Measurements from ENCODE around the gene PYCR2.

- no peak for TF ChIP-seq TP53 (CRISPR knock-in tag; IDR thresholded peaks at IDR 0.05)
- no peak for TF ChIP-seq REST (IDR thresholded peaks at IDR 0.05)
- TF ChIP-seq USF2 (IDR thresholded peaks at IDR 0.05) = no peak
- no peak for TF ChIP-seq EP300 (IDR thresholded peaks at IDR 0.05)
- no peak for TF ChIP-seq POLR2A (IDR thresholded peaks at IDR 0.05; ENCODE audit: low read length)
- no peak for TF ChIP-seq CTCF (IDR thresholded peaks at IDR 0.05)
- no peak for TF ChIP-seq MYC (IDR thresholded peaks at IDR 0.05; ENCODE audit: borderline replicate concordance, low read length)
- no peak for TF ChIP-seq RFX5 (IDR thresholded peaks at IDR 0.05)
- TF ChIP-seq JUN (IDR thresholded peaks at IDR 0.05) = no peak
- no peak for TF ChIP-seq RCOR1 (IDR thresholded peaks at IDR 0.05; ENCODE audit: low read depth, low read length)
- TF ChIP-seq JUNB (IDR thresholded peaks at IDR 0.05) = no peak
- no peak for TF ChIP-seq CBX2 (IDR thresholded peaks at IDR 0.05; ENCODE audit: borderline replicate concordance, low read depth)
- no peak for TF ChIP-seq NR3C1 (IDR thresholded peaks at IDR 0.05)
- TF ChIP-seq CHD4 (IDR thresholded peaks at IDR 0.05; ENCODE audit: borderline replicate concordance) = no peak
Measured at GRCh38 chr1:225949041-225949440, 25.0 kb upstream of the PYCR2 start.

Data from A549 (cell line).